Activated CD8-positive, alpha-beta memory T cell treated with anti-CD3 and anti-CD28 coated beads for 1 hour (primary cell): ENCODE data around the gene SREBF2.

ENCODE experiments used
- DNase-seq, 2 donors: peaks; one replicate each; pipeline ENCODE4 v3.0.0-alpha.2; 2020; ENCODE audit warnings: low read depth in 1 of 2; ENCODE audit errors: extremely low read depth in 1 of 2

The SREBF2 gene

GRCh38 chr22:41832553-41833368 is at the start of gene SREBF2:
Gene SREBF2, plus strand, starts transcription at chr22:41833105. Its CDS starts 166 bp downstream, at chr22:41833271.
- peak; percentile 97 to 99 for DNase-seq

GRCh38 chr22:41787331-41787730 is 45.6 kb upstream of the SREBF2 start:
- no peak for DNase-seq

GRCh38 chr22:41793871-41794270 is 39.0 kb upstream of the SREBF2 start:
- DNase-seq: no peak

- no peak for DNase-seq
These were observed 34.2 kb upstream of the SREBF2 start for GRCh38 chr22:41798736-41799135.

- DNase-seq: no peak
These were observed 33.2 kb upstream of the SREBF2 start for GRCh38 chr22:41799486-41800347.

- peak; percentile 67 to 86 for DNase-seq
These were observed 32.4 kb upstream of the SREBF2 start, which contains the start of gene CCDC134 for GRCh38 chr22:41800348-41801146. Gene CCDC134, plus strand, starts transcription at chr22:41800679. Its CDS starts 8,212 bp downstream, at chr22:41808891.

- no peak for DNase-seq
These were observed 31.6 kb upstream of the SREBF2 start for GRCh38 chr22:41801147-41801819.

GRCh38 chr22:41801886-41802285 is 31.0 kb upstream of the SREBF2 start:
- DNase-seq: no peak

- no peak for DNase-seq
These were observed 27.3 kb upstream of the SREBF2 start for GRCh38 chr22:41805639-41806038.

GRCh38 chr22:41808400-41808799 is 24.5 kb upstream of the SREBF2 start:
- no peak for DNase-seq

- no peak for DNase-seq
These were observed 22.9 kb upstream of the SREBF2 start for GRCh38 chr22:41810022-41810421.

GRCh38 chr22:41812805-41813545 is 19.9 kb upstream of the SREBF2 start:
- DNase-seq: no peak

GRCh38 chr22:41813726-41814410 is 19.0 kb upstream of the SREBF2 start:
- no peak for DNase-seq

GRCh38 chr22:41815716-41816115 is 17.2 kb upstream of the SREBF2 start:
- DNase-seq: no peak

GRCh38 chr22:41816241-41816640 is 16.7 kb upstream of the SREBF2 start:
- DNase-seq: no peak

GRCh38 chr22:41816871-41817270 is 16.0 kb upstream of the SREBF2 start:
- DNase-seq: no peak

- no peak for DNase-seq
These were observed 14.9 kb upstream of the SREBF2 start for GRCh38 chr22:41818011-41818410.

- DNase-seq: no peak
These were observed 14.3 kb upstream of the SREBF2 start for GRCh38 chr22:41818596-41818995.

GRCh38 chr22:41819257-41819656 is 13.6 kb upstream of the SREBF2 start:
- DNase-seq: no peak
